GM10248 (cell line): ENCODE data around the gene C10orf67.

Experiments
- CTCF ChIA-PET: fragments of 300-600 bp; sonication (Branson Sonifier 250); formaldehyde crosslinking; extraction: SDS; loops from one replicate; lab custom pipeline; 2021; ENCODE audit warnings: antibody characterized with exemption; lab: Yijun Ruan, JAX
- POLR2A ChIA-PET: fragments of 350-650 bp; sonication (Branson Sonifier 250); formaldehyde crosslinking; extraction: SDS; loops from one replicate; lab custom pipeline; 2020; ENCODE audit warnings: antibody characterized with exemption; lab: Yijun Ruan, JAX
- DNase-seq: peaks from one replicate; pipeline ENCODE4 v3.0.0; 2012; ENCODE audit errors: extremely low spot score
- TF ChIP-seq, protein P1 (sequence below): IDR thresholded peaks from 2 replicates; pipeline ENCODE4 v1.5.1; 2012; ENCODE audit warnings: mild to moderate bottlenecking, low read depth; ENCODE audit errors: extremely low read depth, missing control alignments, control extremely low read depth

The C10orf67 gene

DNA sequence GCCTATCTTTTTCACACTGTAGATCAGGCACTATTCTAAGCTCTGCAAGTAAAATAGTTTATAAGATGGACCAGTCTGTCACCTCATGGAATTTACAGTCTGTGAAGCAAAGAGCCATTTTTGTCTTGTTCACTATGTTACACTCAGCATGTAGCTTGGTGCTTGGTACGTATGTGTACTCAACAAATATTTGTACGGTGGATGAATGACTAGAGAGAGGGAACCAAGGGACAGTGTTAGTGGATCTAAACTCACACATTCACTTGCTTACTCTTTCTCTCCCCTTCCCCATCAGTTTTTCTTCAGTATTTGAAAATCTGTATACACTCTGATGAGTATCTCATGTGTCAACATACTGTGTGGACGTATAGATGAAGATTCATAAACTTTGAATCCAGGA lies 106.6 kb downstream of the C10orf67 start:
- no peak for DNase-seq
- TF ChIP-seq, protein P1, sequence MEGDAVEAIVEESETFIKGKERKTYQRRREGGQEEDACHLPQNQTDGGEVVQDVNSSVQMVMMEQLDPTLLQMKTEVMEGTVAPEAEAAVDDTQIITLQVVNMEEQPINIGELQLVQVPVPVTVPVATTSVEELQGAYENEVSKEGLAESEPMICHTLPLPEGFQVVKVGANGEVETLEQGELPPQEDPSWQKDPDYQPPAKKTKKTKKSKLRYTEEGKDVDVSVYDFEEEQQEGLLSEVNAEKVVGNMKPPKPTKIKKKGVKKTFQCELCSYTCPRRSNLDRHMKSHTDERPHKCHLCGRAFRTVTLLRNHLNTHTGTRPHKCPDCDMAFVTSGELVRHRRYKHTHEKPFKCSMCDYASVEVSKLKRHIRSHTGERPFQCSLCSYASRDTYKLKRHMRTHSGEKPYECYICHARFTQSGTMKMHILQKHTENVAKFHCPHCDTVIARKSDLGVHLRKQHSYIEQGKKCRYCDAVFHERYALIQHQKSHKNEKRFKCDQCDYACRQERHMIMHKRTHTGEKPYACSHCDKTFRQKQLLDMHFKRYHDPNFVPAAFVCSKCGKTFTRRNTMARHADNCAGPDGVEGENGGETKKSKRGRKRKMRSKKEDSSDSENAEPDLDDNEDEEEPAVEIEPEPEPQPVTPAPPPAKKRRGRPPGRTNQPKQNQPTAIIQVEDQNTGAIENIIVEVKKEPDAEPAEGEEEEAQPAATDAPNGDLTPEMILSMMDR: no peak
- POLR2A ChIA-PET: no interaction called here
- CTCF ChIA-PET: interaction anchor here (2.6 kb wide), 1 partner anchor 14 kb away, joined by 8 read pairs; no protein-coding TSS in a partner anchor

DNA sequence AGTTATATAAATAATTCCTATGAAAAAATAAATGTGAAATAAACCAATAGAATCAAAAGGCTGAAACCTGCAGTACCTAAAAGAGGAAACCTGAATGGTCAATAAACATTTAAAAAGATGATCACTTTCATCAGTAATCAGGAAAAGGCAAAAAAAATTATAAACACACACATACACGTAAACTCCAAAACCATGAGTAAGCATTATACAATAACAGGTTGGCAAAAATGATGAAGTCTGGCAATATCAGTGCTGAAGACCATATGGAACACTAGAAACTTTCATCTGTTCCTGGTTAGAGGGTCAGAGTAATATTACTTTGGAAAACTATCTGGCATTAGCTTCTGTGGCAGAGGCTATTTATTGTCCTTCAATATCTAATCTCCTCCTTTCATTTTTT lies 114.0 kb downstream of the C10orf67 start:
- POLR2A ChIA-PET: no interaction called here
- no peak for DNase-seq
- CTCF ChIA-PET: interaction anchor here (1.7 kb wide), 1 partner anchor 16 kb away, joined by 4 read pairs; no protein-coding TSS in a partner anchor
- TF ChIP-seq, protein P1: no peak

GRCh38 chr10:23217471-23217870 lies 127.1 kb downstream of the C10orf67 start:
- no peak for DNase-seq
- POLR2A ChIA-PET: interaction anchor here (0.5 kb wide), 1 partner anchor 24 kb away, joined by 3 read pairs; no protein-coding TSS in a partner anchor
- TF ChIP-seq, protein P1: no peak
- CTCF ChIA-PET: no interaction called here

GRCh38 chr10:23205972-23206642 lies 138.5 kb downstream of the C10orf67 start:
- ChIA-PET CTCF (interaction anchor here (1.1 kb wide), 1 partner anchor 13 kb away, joined by 4 read pairs; no protein-coding TSS in a partner anchor), POLR2A (no interaction called here)
- no peak for DNase-seq
- TF ChIP-seq, protein P1: no peak

DNA sequence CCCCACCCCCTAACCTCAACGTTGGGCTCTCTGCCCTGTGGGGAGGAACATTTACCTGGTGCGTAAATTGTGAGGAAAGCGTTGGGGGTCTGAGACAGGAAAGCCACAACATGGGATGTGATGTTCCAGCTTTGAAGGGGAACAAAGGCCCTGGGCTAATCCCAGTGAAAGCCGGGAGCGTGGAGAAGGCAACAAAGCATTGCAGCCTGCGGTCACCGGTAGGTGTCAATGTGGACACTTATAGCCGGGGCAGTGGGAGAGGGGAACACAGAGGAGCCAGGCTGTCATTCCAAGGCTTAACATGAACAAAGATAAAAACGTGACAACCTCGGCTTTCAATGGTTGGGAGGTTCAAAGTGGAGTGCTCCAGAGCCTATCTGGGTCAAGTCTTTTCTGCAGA lies 139.8 kb downstream of the C10orf67 start:
- TF ChIP-seq, protein P1: no peak
- CTCF ChIA-PET: interaction anchor here (1.0 kb wide), 2 partner anchors 9 to 88 kb away, joined by 3 read pairs; no protein-coding TSS in a partner anchor
- POLR2A ChIA-PET: no interaction called here
- DNase-seq: no peak

DNA sequence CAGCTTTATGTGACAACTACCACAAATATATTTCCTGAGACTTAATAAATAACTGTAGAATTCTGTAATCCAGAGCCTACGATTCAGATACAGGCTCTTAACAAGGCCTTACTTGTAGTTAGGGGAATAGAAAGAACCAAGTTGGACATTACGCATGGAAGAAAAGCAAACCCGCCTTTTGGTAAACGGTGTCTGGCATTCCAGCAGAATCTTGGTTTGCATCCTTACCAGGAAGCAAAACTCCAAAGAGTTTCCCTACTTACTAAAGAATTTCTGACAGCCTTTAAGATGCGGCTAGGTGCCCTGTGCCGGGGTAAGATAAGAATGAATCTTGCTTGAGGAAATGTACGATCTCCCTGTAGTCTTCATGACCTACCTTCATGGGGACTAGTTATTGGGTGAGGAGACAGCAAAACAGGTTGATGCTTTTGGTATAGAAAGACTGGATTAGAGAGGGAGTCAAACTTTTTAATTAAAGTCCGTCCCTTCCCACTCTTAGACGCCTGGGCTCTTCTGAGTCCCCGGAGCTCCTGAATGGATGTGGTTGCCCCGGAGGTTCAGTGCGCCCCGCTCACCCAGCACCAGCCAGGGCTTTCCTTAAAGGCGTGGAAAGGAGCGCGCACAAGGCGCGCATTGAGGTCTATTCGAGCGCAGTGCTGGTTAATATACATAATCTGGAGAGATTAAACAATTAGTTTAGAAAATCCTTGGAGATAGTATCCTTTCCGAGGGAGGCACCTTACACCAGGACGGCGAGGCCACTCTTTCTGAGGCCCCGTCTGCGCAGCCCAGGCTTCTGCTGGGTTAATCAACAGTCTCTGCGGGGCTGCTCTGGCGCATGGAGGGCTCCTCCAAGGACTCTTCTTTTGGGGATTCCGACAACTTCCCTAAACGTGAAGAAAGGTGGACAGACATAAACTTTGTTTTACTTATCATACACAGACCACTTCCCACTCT lies 140.9 kb downstream of the C10orf67 start:
- TF ChIP-seq, protein P1: no peak
- CTCF ChIA-PET: no interaction called here
- no peak for DNase-seq
- POLR2A ChIA-PET: no interaction called here
